BE2C (cell line): ENCODE data around the gene SUN5.

ENCODE experiments used
- DNase-seq: peaks from one replicate; pipeline ENCODE4 v3.0.0-alpha.2; 2020
- H3K27me3 ChIP-seq: fragments of 250-450 bp; sonication (Bioruptor Pico); 2 replicates; pipeline ENCODE4 v1.5.1; 2020; ENCODE audit warnings: mild to moderate bottlenecking
- H3K36me3 ChIP-seq: fragments of 250-450 bp; sonication (Bioruptor Pico); 2 replicates; pipeline ENCODE4 v1.5.1; 2020; ENCODE audit warnings: mild to moderate bottlenecking
- H3K4me1 ChIP-seq: fragments of 250-450 bp; sonication (Bioruptor Pico); 2 replicates; pipeline ENCODE4 v1.5.1; 2020
- H3K4me3 ChIP-seq: 2 replicates; pipeline ENCODE4 v1.5.1; 2011; ENCODE audit warnings: low read depth, low read length
- H3K9me3 ChIP-seq: fragments of 250-450 bp; sonication (Bioruptor Pico); 2 replicates; pipeline ENCODE4 v1.5.1; 2020
- TF ChIP-seq, protein P1 (sequence below): IDR thresholded peaks from 2 replicates; pipeline ENCODE4 v1.5.1; 2012; ENCODE audit warnings: mild to moderate bottlenecking, low read depth, low read length

The SUN5 gene

DNA sequence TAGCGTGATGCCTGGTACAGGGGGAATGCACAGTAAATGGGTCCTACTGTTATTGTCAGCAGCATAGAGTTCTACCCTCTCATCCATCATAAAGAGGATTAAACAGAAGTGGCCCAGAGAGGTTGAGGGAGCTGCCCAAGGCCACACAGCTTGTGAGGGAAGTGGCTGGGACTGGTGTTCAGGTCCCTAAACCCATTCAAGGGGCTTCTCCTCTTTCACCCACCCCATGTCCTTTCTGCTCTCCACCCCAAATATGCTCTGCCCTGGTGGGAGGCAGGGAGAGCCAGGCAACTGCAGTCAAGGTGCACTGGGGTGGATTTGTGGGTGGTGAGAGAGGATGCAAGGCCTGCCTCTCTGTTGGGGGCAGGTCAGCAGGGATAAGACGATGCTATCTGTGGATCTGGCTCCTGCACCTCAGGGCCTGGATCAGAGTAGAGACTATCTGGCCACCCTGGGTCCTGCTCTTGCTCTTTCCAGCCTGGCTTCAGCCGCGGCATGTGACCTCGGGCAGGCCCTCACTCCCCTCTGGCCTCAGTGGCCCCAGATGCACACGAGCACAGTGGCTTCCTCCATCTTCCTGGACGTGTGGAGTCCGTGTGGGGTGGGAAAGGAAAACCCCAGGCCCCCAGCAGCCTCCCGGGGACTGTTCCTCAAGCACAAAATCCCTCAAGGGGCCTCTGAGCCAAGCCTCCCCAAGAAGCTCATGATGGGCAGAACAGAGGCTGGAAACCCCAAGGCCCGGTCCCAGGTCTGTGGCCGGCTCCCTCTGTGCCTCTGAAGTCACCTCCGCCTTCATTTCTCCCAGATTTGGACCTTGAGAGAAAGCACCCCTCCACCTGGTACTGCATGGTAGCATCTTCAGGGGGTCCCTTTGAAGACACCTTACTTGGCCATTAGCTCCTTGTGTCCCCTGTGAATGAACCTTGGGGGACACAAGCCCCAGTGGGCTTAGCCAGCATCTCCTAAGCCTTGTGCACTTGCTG lies 23.8 kb upstream of the SUN5 start:
- H3K9me3 ChIP-seq: no peaks in the 10 kb centered on the region
- H3K27me3 ChIP-seq: no peaks in the 10 kb centered on the region
- no peak for DNase-seq
- H3K36me3 ChIP-seq: no peaks in the 10 kb centered on the region
- no peaks in the 10 kb centered on the region for H3K4me1 ChIP-seq
- TF ChIP-seq, protein P1, sequence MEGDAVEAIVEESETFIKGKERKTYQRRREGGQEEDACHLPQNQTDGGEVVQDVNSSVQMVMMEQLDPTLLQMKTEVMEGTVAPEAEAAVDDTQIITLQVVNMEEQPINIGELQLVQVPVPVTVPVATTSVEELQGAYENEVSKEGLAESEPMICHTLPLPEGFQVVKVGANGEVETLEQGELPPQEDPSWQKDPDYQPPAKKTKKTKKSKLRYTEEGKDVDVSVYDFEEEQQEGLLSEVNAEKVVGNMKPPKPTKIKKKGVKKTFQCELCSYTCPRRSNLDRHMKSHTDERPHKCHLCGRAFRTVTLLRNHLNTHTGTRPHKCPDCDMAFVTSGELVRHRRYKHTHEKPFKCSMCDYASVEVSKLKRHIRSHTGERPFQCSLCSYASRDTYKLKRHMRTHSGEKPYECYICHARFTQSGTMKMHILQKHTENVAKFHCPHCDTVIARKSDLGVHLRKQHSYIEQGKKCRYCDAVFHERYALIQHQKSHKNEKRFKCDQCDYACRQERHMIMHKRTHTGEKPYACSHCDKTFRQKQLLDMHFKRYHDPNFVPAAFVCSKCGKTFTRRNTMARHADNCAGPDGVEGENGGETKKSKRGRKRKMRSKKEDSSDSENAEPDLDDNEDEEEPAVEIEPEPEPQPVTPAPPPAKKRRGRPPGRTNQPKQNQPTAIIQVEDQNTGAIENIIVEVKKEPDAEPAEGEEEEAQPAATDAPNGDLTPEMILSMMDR: no peak
- no peak overlapping the region for H3K4me3 ChIP-seq

DNA sequence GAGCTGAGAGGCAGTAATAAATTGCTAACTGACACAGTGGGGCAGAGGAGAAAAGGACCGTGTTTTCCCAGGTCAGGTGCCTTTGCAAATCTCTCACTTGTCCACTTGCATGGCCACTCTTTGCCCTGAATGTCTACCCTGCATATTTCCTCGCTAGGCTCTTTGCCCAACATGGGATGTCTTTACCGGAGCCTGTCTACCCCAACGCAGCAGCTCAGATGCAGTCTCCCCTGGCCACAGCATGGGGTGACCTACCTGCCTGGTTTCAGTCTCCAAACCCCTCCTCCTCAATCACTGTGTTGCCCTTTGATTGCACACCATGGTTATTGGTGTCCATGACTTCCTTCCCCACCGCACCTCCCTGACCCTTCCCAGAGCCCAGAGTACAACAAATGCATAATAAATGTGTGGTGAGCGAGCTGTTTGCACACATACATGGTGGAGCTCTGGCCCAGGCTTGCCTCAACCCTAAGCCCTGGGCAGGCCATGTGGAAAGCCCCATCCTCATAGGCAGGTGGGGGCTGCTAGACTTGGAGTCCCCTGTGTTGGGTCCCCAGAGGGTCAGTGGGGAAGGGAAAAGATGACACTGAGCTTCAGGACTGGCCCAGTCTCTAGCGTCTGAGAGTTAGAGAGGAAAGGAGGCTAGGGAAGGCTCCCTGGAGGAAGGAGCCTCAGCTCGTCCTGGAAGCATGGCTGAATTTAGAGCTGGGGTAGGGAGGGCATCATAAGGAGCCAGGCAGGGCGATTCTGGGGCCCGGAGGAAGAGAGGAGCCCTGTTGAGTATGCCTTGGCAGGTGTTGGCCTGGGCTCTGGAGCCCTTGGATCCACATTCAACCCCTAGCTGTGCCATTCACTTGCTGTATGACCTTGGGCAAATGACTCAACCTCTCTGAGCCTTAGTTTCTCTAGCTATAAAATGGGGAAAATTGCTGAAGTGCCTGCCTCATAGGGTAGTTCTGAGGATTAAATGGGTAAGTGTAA lies 22.8 kb upstream of the SUN5 start:
- no peak for DNase-seq
- Histone ChIP-seq H3K4me1 (no peaks in the 10 kb centered on the region), H3K4me3 (no peak overlapping the region), H3K36me3 (no peaks in the 10 kb centered on the region), H3K27me3 (no peaks in the 10 kb centered on the region), H3K9me3 (no peaks in the 10 kb centered on the region)
- TF ChIP-seq, protein P1: no peak

DNA sequence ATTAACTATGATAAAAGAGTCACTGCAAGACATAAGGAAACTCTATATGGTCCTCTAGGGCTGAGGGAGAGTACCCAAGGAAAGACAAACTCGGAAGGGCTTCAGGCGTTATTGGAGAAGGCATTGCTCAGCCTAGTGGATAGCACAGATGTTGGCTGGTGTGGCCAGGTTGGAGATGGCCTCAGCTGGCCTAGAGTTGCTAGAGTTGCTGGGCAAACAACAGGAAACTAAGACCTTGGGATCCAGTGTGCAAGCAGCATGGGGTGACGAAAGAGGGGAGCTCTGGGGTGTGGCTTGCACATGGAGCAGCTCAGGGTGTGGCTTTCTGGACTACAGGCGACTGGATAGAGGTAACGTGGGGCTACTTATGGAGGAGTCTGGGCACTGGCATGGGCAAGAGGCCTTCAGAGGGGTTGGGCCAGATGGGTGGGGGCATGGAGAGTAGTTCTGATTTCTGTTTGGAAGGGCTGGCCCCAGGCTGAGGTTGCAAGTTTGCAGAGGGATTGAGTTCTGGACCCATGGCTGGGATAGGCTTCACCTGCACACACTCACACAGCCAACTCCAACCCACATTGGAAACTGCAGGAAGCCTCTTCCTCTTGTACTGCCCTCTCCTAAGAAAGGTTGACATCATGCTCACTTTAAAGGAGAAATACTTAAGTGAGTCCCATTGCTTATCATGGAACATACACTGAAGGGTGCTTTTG lies 22.0 kb upstream of the SUN5 start:
- Histone ChIP-seq H3K36me3 (no peaks in the 10 kb centered on the region), H3K27me3 (no peaks in the 10 kb centered on the region), H3K4me1 (no peaks in the 10 kb centered on the region), H3K4me3 (no peak overlapping the region), H3K9me3 (no peaks in the 10 kb centered on the region)
- no peak for DNase-seq
- TF ChIP-seq, protein P1: no peak

DNA sequence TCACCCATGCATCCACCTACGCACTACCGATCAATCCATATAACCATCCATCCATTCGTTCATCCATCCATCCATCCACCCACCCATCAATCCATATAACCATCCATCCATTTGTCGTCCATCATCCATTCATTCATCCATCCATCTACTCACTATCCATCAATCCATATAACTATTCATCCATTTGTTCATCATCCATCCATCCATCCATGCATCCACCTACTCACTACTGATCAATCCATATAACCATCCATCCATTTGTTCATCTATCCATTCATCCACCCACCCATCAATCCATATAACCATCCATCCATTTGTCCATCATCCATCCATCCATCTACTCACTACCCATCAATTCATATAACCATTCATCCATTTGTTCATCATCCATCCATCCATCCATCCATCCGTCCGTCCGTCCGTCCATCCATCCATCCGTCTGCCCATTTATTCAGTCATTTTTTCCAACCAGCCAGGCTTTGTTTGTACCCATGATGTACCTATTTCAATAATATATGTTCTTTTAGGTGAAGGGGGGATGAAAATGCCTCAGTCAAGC lies 21.2 kb upstream of the SUN5 start:
- H3K9me3 ChIP-seq: no peaks in the 10 kb centered on the region
- no peaks in the 10 kb centered on the region for H3K36me3 ChIP-seq
- no peaks in the 10 kb centered on the region for H3K27me3 ChIP-seq
- H3K4me1 ChIP-seq: no peaks in the 10 kb centered on the region
- TF ChIP-seq, protein P1: no peak
- DNase-seq: no peak
- no peak overlapping the region for H3K4me3 ChIP-seq

DNA sequence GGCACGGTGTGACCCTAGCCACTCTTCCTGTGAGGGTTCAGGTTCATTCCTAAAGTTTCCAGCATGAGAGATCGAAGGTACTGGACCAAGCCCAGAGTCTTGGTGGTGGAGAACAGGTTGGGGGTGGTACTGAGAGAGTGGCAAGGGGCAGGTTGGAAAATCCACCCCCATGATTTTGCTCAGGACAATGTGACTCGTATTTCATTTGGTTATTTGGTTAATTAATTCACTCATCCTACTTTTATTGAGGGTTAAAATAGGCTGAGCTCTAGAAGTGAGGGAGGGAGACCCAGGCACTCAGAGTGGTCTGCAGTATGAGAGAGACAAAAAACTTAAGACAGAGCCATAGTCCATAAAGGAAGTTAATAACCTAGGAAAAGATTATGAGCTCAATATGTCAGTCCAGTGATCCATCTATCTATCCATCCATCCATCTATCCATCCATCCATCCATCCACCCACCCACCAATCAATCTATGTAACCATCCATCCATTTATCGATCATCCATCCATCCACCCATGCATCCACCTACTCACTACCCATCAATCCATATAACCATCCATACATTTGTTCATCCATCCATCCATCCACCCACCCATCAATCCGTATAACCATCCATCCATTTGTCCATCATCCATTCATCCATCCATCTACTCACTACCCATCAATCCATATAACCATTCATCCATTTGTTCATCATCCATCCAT lies 20.5 kb upstream of the SUN5 start:
- H3K27me3 ChIP-seq: no peaks in the 10 kb centered on the region
- no peaks in the 10 kb centered on the region for H3K4me1 ChIP-seq
- DNase-seq: no peak
- no peaks in the 10 kb centered on the region for H3K9me3 ChIP-seq
- TF ChIP-seq, protein P1: no peak
- H3K4me3 ChIP-seq: no peak overlapping the region
- H3K36me3 ChIP-seq: no peaks in the 10 kb centered on the region
